ENCODE data around the gene RBM12. TPM values are rescaled to one million over a fixed set of nuclear protein-coding genes. Genes with fewer than 3 reads are reported as not detected.
"Not testable (repeated sequence)": the region's sequence is repeated elsewhere in the genome, so short reads cannot be mapped to it uniquely, and the experiment has no call there.

Gene RBM12
- 55.6 and 59.0 TPM in 2 replicates for total RNA-seq

- DNase-seq (ENCODE audit: low read depth), result peak; percentile 84
These were observed at the start of gene RBM12, which contains the start of gene CPNE1 for GRCh38 chr20:35664466-35665206. TSS of gene RBM12 (minus strand) at chr20:35664900. CDS start at chr20:35655322, 9,578 bp downstream. TSS of gene CPNE1 (minus strand) at chr20:35664900. CDS start at chr20:35632923, 31,977 bp downstream.

GRCh38 chr20:35714127-35714526 lies 49.4 kb upstream of the RBM12 start:
- no peak for DNase-seq (ENCODE audit: low read depth)

GRCh38 chr20:35713120-35713519 lies 48.4 kb upstream of the RBM12 start:
- not testable (repeated sequence) for DNase-seq (ENCODE audit: low read depth)

GRCh38 chr20:35711588-35712209 lies 47.0 kb upstream of the RBM12 start:
- DNase-seq (ENCODE audit: low read depth), result no peak

- DNase-seq (ENCODE audit: low read depth), result no peak
These were observed 46.3 kb upstream of the RBM12 start for GRCh38 chr20:35710884-35711587.

GRCh38 chr20:35710039-35710438 lies 45.3 kb upstream of the RBM12 start:
- DNase-seq (ENCODE audit: low read depth), result no peak

- no peak for DNase-seq (ENCODE audit: low read depth)
These were observed 44.6 kb upstream of the RBM12 start for GRCh38 chr20:35709259-35709658.

GRCh38 chr20:35708502-35708901 lies 43.8 kb upstream of the RBM12 start:
- DNase-seq (ENCODE audit: low read depth), result no peak

GRCh38 chr20:35706591-35707529 lies 42.2 kb upstream of the RBM12 start:
- DNase-seq (ENCODE audit: low read depth), result not testable (repeated sequence)

- DNase-seq (ENCODE audit: low read depth), result not testable (repeated sequence)
These were observed 41.2 kb upstream of the RBM12 start for GRCh38 chr20:35705894-35706293.

GRCh38 chr20:35704514-35705261 lies 40.0 kb upstream of the RBM12 start:
- no peak for DNase-seq (ENCODE audit: low read depth)

GRCh38 chr20:35702824-35703695 lies 38.4 kb upstream of the RBM12 start:
- DNase-seq (ENCODE audit: low read depth), result no peak

- DNase-seq (ENCODE audit: low read depth), result no peak
These were observed 37.5 kb upstream of the RBM12 start for GRCh38 chr20:35702051-35702823.

- DNase-seq (ENCODE audit: low read depth), result no peak
These were observed 36.0 kb upstream of the RBM12 start for GRCh38 chr20:35700625-35701148.

GRCh38 chr20:35699957-35700624 lies 35.4 kb upstream of the RBM12 start:
- no peak for DNase-seq (ENCODE audit: low read depth)

GRCh38 chr20:35699127-35699956 lies 34.6 kb upstream of the RBM12 start, which contains the start of the genes NFS1 and ROMO1:
TSS of gene NFS1 (minus strand) at chr20:35699352. CDS start at chr20:35699288, 64 bp downstream.
TSS of gene ROMO1 (plus strand) at chr20:35699405. CDS start at chr20:35699633, 228 bp downstream.
- peak; percentile 46 for DNase-seq (ENCODE audit: low read depth)
